K562 (cell line): ENCODE measurements around the gene BTN3A1. TPM values are rescaled to one million over a fixed set of nuclear protein-coding genes. Genes with fewer than 3 reads are reported as not detected.

Experiments
- CEBPZ ChIP-seq: fragments of 150-350 bp; IDR thresholded peaks from 2 replicates; pipeline ENCODE4 v1.6.1; 2014; ENCODE audit warnings: low read depth, mild to moderate bottlenecking, low read length, borderline replicate concordance
- CTBP1 ChIP-seq: fragments of 450-650 bp; IDR thresholded peaks from 2 replicates; pipeline ENCODE4 v1.6.1; 2016; ENCODE audit warnings: borderline replicate concordance
- DACH1 ChIP-seq: fragments of 450-650 bp; IDR thresholded peaks from 2 replicates; pipeline ENCODE4 v1.6.1; 2018; ENCODE audit not compliant: partially characterized antibody
- L3MBTL2 ChIP-seq: fragments of 450-650 bp; IDR thresholded peaks from 2 replicates; pipeline ENCODE4 v1.6.1; 2016; ENCODE audit warnings: mild to moderate bottlenecking, moderate library complexity
- RFX1 ChIP-seq: fragments of 450-650 bp; IDR thresholded peaks from 2 replicates; pipeline ENCODE4 v1.6.1; 2016; ENCODE audit warnings: mild to moderate bottlenecking, moderate library complexity
- SMARCA5 ChIP-seq: fragments of 450-650 bp; IDR thresholded peaks from 2 replicates; pipeline ENCODE4 v1.6.1; 2016
- SNAPC5 ChIP-seq: fragments of 250-450 bp; sonication (Bioruptor Pico); IDR thresholded peaks from 2 replicates; pipeline ENCODE4 v1.8.0; 2021; ENCODE audit warnings: moderate library complexity, mild to moderate bottlenecking, inconsistent platforms
- STAT6 ChIP-seq: sonication (generic); formaldehyde crosslinking; IDR thresholded peaks from 2 replicates; pipeline ENCODE4 v1.8.1; 2023; ENCODE audit warnings: mild to moderate bottlenecking, missing genetic modification reagents
- TBL1XR1 ChIP-seq, 2 experiments: IDR thresholded peaks; 2 replicates each; pipeline ENCODE4 v1.6.1; 2012; ENCODE audit warnings: improper control_type of control experiment in 2 of 2, low read length in 2 of 2, mild to moderate bottlenecking in 1 of 2
- ZNF217 ChIP-seq: sonication (generic); formaldehyde crosslinking; IDR thresholded peaks from 2 replicates; pipeline ENCODE4 v1.8.0; 2022; ENCODE audit warnings: mild to moderate bottlenecking, missing genetic modification reagents
- ZNF23 ChIP-seq: fragments of 250-450 bp; sonication (Bioruptor Pico); IDR thresholded peaks from 2 replicates; pipeline ENCODE4 v1.4.0; 2020; ENCODE audit warnings: mild to moderate bottlenecking
- ZNF318 ChIP-seq, 2 experiments: fragments of 450-650 bp; IDR thresholded peaks; 2 replicates each; pipeline ENCODE4 v1.6.1; 2016; ENCODE audit warnings: mild to moderate bottlenecking in 2 of 2, borderline replicate concordance in 1 of 2, low read depth in 1 of 2, moderate library complexity in 1 of 2
- polyA plus RNA-seq, 8 experiments: library from polyadenylated mRNA; depleted of rRNA in 4 of 8; stranded (reverse) in 5 of 8; unstranded in 3 of 8; fragments of >200 nt; fragmentation: Nextera tagmentation in 2 of 8; fragmentation: Illumina TruSeq in 1 of 8; extraction: Ambion mirVana in 2 of 8; extraction: Trizol in 1 of 8; gene quantifications; 2 replicates each; pipeline versions ENCODE4 v1.2.1 to v1.2.3, GENCODE V29; 2011 to 2014; ENCODE audit warnings: inconsistent platforms in 1 of 8, missing spikeins in 1 of 8
- total RNA-seq, 7 experiments: library from RNA; depleted of rRNA in 6 of 7; stranded (reverse); fragments of >200 nt in 6 of 7; fragmentation: Illumina TruSeq in 2 of 7; extraction: Trizol in 2 of 7; gene quantifications; 2 replicates each; pipeline versions ENCODE4 v1.2.1 to v1.2.3, GENCODE V29; 2011 to 2021; ENCODE audit warnings: low replicate concordance in 1 of 7

BTN3A1 gene
- total and polyA plus RNA-seq, 9 of the 15 experiments (the other 6 are each of a cell fraction or from before 2014, with no cell fraction given), result 0.84 to 8.5 (median 3.9) TPM

- no peak; a peak in 1 of 4 replicates for TF ChIP-seq ZNF318 (IDR thresholded peaks at IDR 0.05; ENCODE audit: borderline replicate concordance in 1 of 2, low read depth in 1 of 2)
- TF ChIP-seq SNAPC5, result no peak
- no peak for TF ChIP-seq L3MBTL2
- TF ChIP-seq DACH1, result no peak
- peak in 1 of 2 experiments; percentile 62; a peak in 1 of 4 replicates for TF ChIP-seq TBL1XR1 (IDR thresholded peaks at IDR 0.05; ENCODE audit: low read length in 2 of 2)
- 0 out of 2 replicates have a peak, but pooled peaks have one; percentile 1 for TF ChIP-seq RFX1
- 0 out of 2 replicates have a peak, but pooled peaks have one; percentile 17 for TF ChIP-seq CTBP1
- no peak for TF ChIP-seq ZNF23
- no peak for TF ChIP-seq STAT6 (CRISPR knock-in tag)
- no peak for TF ChIP-seq CEBPZ
- TF ChIP-seq ZNF217 (CRISPR knock-in tag), result no peak
- peak; percentile 57; the same call in 1 of the 2 replicates for TF ChIP-seq SMARCA5
Observed at GRCh38 chr6:26372308-26373144, 29.5 kb upstream of the BTN3A1 start (continued).
